ENCODE data around the gene PIGK.

DNA sequence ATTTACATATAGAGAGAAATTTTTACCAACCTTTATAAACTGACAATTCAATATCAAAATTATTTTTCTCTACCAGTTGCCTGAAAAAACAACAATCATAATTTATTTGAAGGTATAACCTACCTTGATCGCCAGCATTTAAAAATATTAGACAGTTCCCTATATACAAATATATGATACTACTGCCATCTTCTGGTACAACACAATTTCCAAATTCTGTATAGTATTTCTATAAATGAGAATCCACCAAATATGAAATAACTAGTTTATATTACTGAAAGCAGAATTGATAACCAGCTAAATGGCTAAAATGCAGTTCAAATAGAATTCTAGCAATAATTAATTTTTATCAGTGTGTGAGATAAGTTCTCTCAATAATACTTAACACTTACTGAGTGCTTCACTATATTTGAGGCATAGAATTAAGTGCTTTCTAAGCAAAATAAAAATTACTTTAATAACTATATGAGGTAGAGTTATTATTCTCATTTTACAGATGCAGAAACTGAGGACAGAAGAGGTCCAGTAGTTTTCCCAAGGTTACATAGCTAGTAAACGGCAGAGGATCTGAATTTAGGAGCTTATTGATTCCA, 75.6 kb downstream of the PIGK start:
- TF ChIP-seq, protein P1, sequence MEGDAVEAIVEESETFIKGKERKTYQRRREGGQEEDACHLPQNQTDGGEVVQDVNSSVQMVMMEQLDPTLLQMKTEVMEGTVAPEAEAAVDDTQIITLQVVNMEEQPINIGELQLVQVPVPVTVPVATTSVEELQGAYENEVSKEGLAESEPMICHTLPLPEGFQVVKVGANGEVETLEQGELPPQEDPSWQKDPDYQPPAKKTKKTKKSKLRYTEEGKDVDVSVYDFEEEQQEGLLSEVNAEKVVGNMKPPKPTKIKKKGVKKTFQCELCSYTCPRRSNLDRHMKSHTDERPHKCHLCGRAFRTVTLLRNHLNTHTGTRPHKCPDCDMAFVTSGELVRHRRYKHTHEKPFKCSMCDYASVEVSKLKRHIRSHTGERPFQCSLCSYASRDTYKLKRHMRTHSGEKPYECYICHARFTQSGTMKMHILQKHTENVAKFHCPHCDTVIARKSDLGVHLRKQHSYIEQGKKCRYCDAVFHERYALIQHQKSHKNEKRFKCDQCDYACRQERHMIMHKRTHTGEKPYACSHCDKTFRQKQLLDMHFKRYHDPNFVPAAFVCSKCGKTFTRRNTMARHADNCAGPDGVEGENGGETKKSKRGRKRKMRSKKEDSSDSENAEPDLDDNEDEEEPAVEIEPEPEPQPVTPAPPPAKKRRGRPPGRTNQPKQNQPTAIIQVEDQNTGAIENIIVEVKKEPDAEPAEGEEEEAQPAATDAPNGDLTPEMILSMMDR (IDR thresholded peaks at IDR 0.05) = no peak
- no peak for TF ChIP-seq POLR2A (IDR thresholded peaks at IDR 0.05)

Data from stomach (tissue), 4 donors.